Endothelial cell of umbilical vein (primary cell): Measurements from ENCODE around the gene SCD. TPM values are rescaled to one million over a fixed set of nuclear protein-coding genes. Genes with fewer than 3 reads are reported as not detected.

Source experiments
- BruUV-seq: library from RNA; stranded (reverse); fragments of 400-500 nt; replicated peaks from 2 replicates; lab custom pipeline; 2021; lab: Mats Ljungman, UMichigan
- CTCF ChIA-PET: fragments of 300-600, 350-600 bp; sonication (Branson Sonifier 250); formaldehyde crosslinking; loops from one replicate; lab custom pipeline; 2021; ENCODE audit warnings: antibody characterized with exemption, inconsistent platforms; lab: Charles Lee
- POLR2A ChIA-PET: fragments of 300-600, 350-600 bp; sonication (Branson Sonifier 250); formaldehyde crosslinking; loops from one replicate; lab custom pipeline; 2021; ENCODE audit warnings: antibody characterized with exemption, inconsistent platforms; lab: Charles Lee
- DNase-seq: peaks from one replicate; pipeline ENCODE4 v3.0.0-alpha.2; 2011; ENCODE audit warnings: low read depth, low spot score
- FAIRE-seq: peaks from 2 replicates; lab custom pipeline; 2011; peaks lifted over from hg19 to GRCh38; lab: Jason Lieb, UNC
- H2AFZ ChIP-seq: 2 replicates; pipeline ENCODE4 v1.6.0; 2012; ENCODE audit warnings: low read depth, low read length, control low read depth, inconsistent platforms
- H3K27ac ChIP-seq: 2 replicates; pipeline ENCODE4 v1.5.1; 2011; ENCODE audit warnings: low read depth, mild to moderate bottlenecking, control low read depth, low read length, moderate library complexity; ENCODE audit not compliant: insufficient read depth
- H3K27me3 ChIP-seq, 2 experiments: 2 replicates each; pipeline versions ENCODE4 v1.6.0 to v1.6.1; 2011; ENCODE audit warnings: low read length in 2 of 2, mixed read lengths in 1 of 2; ENCODE audit not compliant: control insufficient read depth in 2 of 2, insufficient read depth in 2 of 2
- H3K36me3 ChIP-seq, 2 experiments: 2 replicates in 1 of 2; 3 replicates in 1 of 2; pipeline ENCODE4 v1.5.1; 2011; ENCODE audit warnings: low read length in 2 of 2, mild to moderate bottlenecking in 1 of 2, moderate library complexity in 1 of 2; ENCODE audit not compliant: control insufficient read depth in 2 of 2, insufficient read depth in 2 of 2; ENCODE audit errors: extremely low read depth in 1 of 2
- H3K4me1 ChIP-seq: 3 replicates; pipeline ENCODE4 v1.5.1; 2011; ENCODE audit warnings: mild to moderate bottlenecking, low read length; ENCODE audit not compliant: control insufficient read depth, insufficient read depth; ENCODE audit errors: extremely low read depth
- H3K4me2 ChIP-seq: 2 replicates; pipeline ENCODE4 v1.6.1; 2011; ENCODE audit warnings: low read length, control low read depth, mixed read lengths; ENCODE audit not compliant: insufficient read depth
- H3K4me3 ChIP-seq, 3 experiments: fragments of 200-600 bp in 1 of 3; sonication (generic), shearing (Covaris generic) in 1 of 3; replicated peaks in 1 of 3; 2 replicates each; pipeline ENCODE4 v1.5.1; 2011 to 2016; ENCODE audit warnings: control low read depth in 3 of 3, low read length in 3 of 3, mild to moderate bottlenecking in 2 of 3, inconsistent platforms in 1 of 3, low read depth in 1 of 3, moderate library complexity in 1 of 3; ENCODE audit not compliant: insufficient read depth in 1 of 3
- H3K79me2 ChIP-seq: 2 replicates; pipeline ENCODE4 v1.6.0; 2012; ENCODE audit warnings: low read length, inconsistent platforms; ENCODE audit not compliant: control insufficient read depth, insufficient read depth
- H3K9ac ChIP-seq: replicated peaks from 2 replicates; pipeline ENCODE3; 2011; ENCODE audit warnings: low read length, control low read depth; ENCODE audit not compliant: insufficient read depth; ENCODE audit errors: extremely low read depth
- H3K9me1 ChIP-seq: replicated peaks from 3 replicates; pipeline ENCODE4 v1.6.0; 2011; ENCODE audit warnings: mild to moderate bottlenecking, low read length; ENCODE audit not compliant: control insufficient read depth, insufficient read depth; ENCODE audit errors: extremely low read depth
- H3K9me3 ChIP-seq: replicated peaks from 2 replicates; pipeline ENCODE4 v1.5.1; 2012; ENCODE audit warnings: low read length, inconsistent platforms; ENCODE audit not compliant: control insufficient read depth, insufficient read depth
- H4K20me1 ChIP-seq: replicated peaks from 2 replicates; pipeline ENCODE3; 2011; ENCODE audit warnings: mild to moderate bottlenecking, low read length; ENCODE audit not compliant: control insufficient read depth, insufficient read depth; ENCODE audit errors: extremely low read depth
- CTCF ChIP-seq, 2 donors: IDR thresholded peaks; 1 replicate in 1 of 2; 2 replicates in 1 of 2; pipeline ENCODE4 v1.5.1; 2011; ENCODE audit warnings: low read length in 2 of 2, mild to moderate bottlenecking in 2 of 2, moderate library complexity in 2 of 2, control low read depth in 1 of 2, inconsistent platforms in 1 of 2, low read depth in 1 of 2; ENCODE audit not compliant: insufficient read depth in 1 of 2; ENCODE audit errors: extremely low read depth in 1 of 2
- EZH2 ChIP-seq: IDR thresholded peaks from 2 replicates; pipeline ENCODE4 v1.6.1; 2012; ENCODE audit warnings: borderline replicate concordance, low read depth, mild to moderate bottlenecking, moderate library complexity, low read length, inconsistent platforms; ENCODE audit not compliant: severe bottlenecking
- FOS ChIP-seq: IDR thresholded peaks from 2 replicates; pipeline ENCODE4 v1.6.1; 2011; ENCODE audit warnings: mild to moderate bottlenecking, low read length, moderate library complexity, borderline replicate concordance; ENCODE audit not compliant: insufficient read depth
- GATA2 ChIP-seq: IDR thresholded peaks from 2 replicates; pipeline ENCODE4 v1.7.0; 2011; ENCODE audit warnings: low read depth, mild to moderate bottlenecking, moderate library complexity, mixed read lengths, low read length; ENCODE audit not compliant: insufficient read length, insufficient read depth
- JUN ChIP-seq: IDR thresholded peaks from 2 replicates; pipeline ENCODE4 v1.6.1; 2011; ENCODE audit warnings: borderline replicate concordance, low read depth; ENCODE audit not compliant: insufficient read length, insufficient read depth
- MAX ChIP-seq: IDR thresholded peaks from 2 replicates; pipeline ENCODE4 v1.6.1; 2011; ENCODE audit not compliant: insufficient read depth, insufficient read length
- MYC ChIP-seq: IDR thresholded peaks from one replicate; pipeline ENCODE4 v1.6.1; 2011; ENCODE audit warnings: mild to moderate bottlenecking, low read depth, low read length
- POLR2A ChIP-seq: IDR thresholded peaks from 2 replicates; pipeline ENCODE4 v1.6.1; 2012; ENCODE audit warnings: low read depth, mild to moderate bottlenecking, control low read depth, low read length
- POLR2AphosphoS5 ChIP-seq: IDR thresholded peaks from 2 replicates; pipeline ENCODE4 v1.6.1; 2012; ENCODE audit warnings: low read depth, mild to moderate bottlenecking, control low read depth, low read length, moderate library complexity; ENCODE audit not compliant: insufficient read depth
- dilution Hi-C: fragments of 300-500 bp; cut with MboI; formaldehyde crosslinking; loops from one replicate; pipeline ENCODE4 v1.15.0; 2019; ENCODE audit warnings: low sequenced_read_pairs; ENCODE audit not compliant: extremely low pct_ligation_motif_present
- intact Hi-C: fragments of 100-400 bp; cut with micrococcal nuclease; formaldehyde crosslinking; loops from one replicate; pipeline ENCODE4 v1.10.0; 2022
- polyA plus RNA-seq, 4 experiments: library from polyadenylated mRNA; depleted of rRNA in 3 of 4; stranded (reverse) in 3 of 4; unstranded in 1 of 4; fragments of >200 nt; gene quantifications; 2 replicates each; pipeline versions ENCODE4 v1.2.1 to v1.2.3, GENCODE V29; 2011 to 2012; ENCODE audit warnings: missing spikeins in 1 of 4
- total RNA-seq: library from RNA; stranded (reverse); gene quantifications from 2 replicates; pipeline ENCODE4 v1.2.3, GENCODE V29; 2021

SCD gene
- total and polyA plus RNA-seq, 2 donors (not counting 3 experiments of a cell fraction or from before 2014, with no cell fraction given) = 258 to 426 TPM

GRCh38 chr10:100401631-100402328, 54.7 kb downstream of the SCD start:
- ChIA-PET POLR2A (no interaction called here), CTCF (interaction anchor here (0.7 kb wide), 1 partner anchor 25 kb away, joined by 3 read pairs; no protein-coding TSS in a partner anchor)
- no peaks in the 10 kb centered on the region for H4K20me1 ChIP-seq
- no peaks in the 10 kb centered on the region for H3K4me1 ChIP-seq
- H2AFZ ChIP-seq = no peak overlapping the region
- H3K79me2 ChIP-seq = no peaks in the 10 kb centered on the region
- dilution Hi-C loops = no loop called here
- DNase-seq = no peak
- no peak overlapping the region for H3K27ac ChIP-seq
- H3K9ac ChIP-seq = no peak overlapping the region
- no peaks in the 10 kb centered on the region for H3K9me1 ChIP-seq
- no peak overlapping the region for H3K4me2 ChIP-seq
- FAIRE-seq = no peak
- no peaks in the 10 kb centered on the region for H3K36me3 ChIP-seq
- no TSS peak for BruUV-seq
- intact Hi-C loops = no loop called here
- H3K4me3 ChIP-seq = no peak overlapping the region
- H3K9me3 ChIP-seq = no peaks in the 10 kb centered on the region
- H3K27me3 ChIP-seq = no peaks in the 10 kb centered on the region
- TF ChIP-seq EZH2 (no peak), POLR2AphosphoS5 (no peak), MAX (no peak)

- no peak overlapping the region for H3K9ac ChIP-seq
- no peaks in the 10 kb centered on the region for H3K9me1 ChIP-seq
- no peaks in the 10 kb centered on the region for H3K79me2 ChIP-seq
- BruUV-seq = no TSS peak
- TF ChIP-seq POLR2AphosphoS5 (no peak), GATA2 (no peak), JUN (no peak), FOS (no peak), POLR2A (no peak), MYC (no peak), CTCF (IDR thresholded peaks at IDR 0.05; ENCODE audit: extremely low read depth in 1 of 2, insufficient read depth in 1 of 2, low read depth in 1 of 2, low read length in 2 of 2) (no peak), MAX (no peak), EZH2 (no peak)
- no peaks in the 10 kb centered on the region for H3K36me3 ChIP-seq
- no peaks in the 10 kb centered on the region for H3K4me1 ChIP-seq
- H3K4me2 ChIP-seq = no peak overlapping the region
- H4K20me1 ChIP-seq = no peaks in the 10 kb centered on the region
- no peak overlapping the region for H2AFZ ChIP-seq
- no peak overlapping the region for H3K4me3 ChIP-seq
- dilution Hi-C loops (no loop called here), intact Hi-C loops (no loop called here)
- CTCF ChIA-PET = interaction anchor here (1.0 to 1.6 kb wide), 4 partner anchors 9 to 61 kb away, joined by 3 read pairs; no protein-coding TSS in a partner anchor
- H3K27me3 ChIP-seq = no peaks in the 10 kb centered on the region
- H3K27ac ChIP-seq = no peak overlapping the region
- DNase-seq (no peak), FAIRE-seq (no peak)
- POLR2A ChIA-PET = no interaction called here
- no peaks in the 10 kb centered on the region for H3K9me3 ChIP-seq
Measured at GRCh38 chr10:100403734-100404133, 56.7 kb downstream of the SCD start.
